ENCODE data around the gene SLC9A9. TPM values are rescaled to one million over a fixed set of nuclear protein-coding genes. Genes with fewer than 3 reads are reported as not detected.

SLC9A9 gene
- total and polyA plus RNA-seq, 9 of the 15 experiments (the other 6 are each of a cell fraction or from before 2014, with no cell fraction given), result 0.03 to 0.13 TPM; not detected in 7

DNA sequence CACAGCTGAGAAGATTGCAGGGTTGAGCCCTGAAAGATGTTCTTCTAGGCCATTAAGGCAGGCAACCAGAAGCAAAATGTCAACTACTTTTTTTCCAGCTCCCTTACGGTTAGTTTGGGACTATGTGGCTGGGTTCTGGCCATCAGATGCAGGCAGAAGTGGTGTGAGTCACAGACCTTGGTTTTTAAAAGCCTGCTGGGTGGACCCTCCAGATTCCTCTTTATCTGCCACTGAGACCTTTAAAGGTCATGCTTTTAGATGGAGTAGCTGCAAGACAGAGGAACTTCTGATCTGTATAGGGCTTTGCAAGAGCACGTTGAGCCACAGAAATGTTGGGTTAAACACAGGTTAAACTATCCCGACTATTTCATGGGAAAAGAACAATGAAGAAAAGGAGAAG lies 625.8 kb downstream of the SLC9A9 start (continued):
- TF ChIP-seq, protein P1, sequence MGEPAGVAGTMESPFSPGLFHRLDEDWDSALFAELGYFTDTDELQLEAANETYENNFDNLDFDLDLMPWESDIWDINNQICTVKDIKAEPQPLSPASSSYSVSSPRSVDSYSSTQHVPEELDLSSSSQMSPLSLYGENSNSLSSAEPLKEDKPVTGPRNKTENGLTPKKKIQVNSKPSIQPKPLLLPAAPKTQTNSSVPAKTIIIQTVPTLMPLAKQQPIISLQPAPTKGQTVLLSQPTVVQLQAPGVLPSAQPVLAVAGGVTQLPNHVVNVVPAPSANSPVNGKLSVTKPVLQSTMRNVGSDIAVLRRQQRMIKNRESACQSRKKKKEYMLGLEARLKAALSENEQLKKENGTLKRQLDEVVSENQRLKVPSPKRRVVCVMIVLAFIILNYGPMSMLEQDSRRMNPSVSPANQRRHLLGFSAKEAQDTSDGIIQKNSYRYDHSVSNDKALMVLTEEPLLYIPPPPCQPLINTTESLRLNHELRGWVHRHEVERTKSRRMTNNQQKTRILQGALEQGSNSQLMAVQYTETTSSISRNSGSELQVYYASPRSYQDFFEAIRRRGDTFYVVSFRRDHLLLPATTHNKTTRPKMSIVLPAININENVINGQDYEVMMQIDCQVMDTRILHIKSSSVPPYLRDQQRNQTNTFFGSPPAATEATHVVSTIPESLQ (CRISPR knock-in tag; IDR thresholded peaks at IDR 0.05), result no peak
- TF ChIP-seq TAF1 (IDR thresholded peaks at IDR 0.05; ENCODE audit: control insufficient read depth, extremely low read depth, insufficient read depth, low read length, severe bottlenecking), result no peak
- no peak for TF ChIP-seq MITF (IDR thresholded peaks at IDR 0.05)
- no peak for TF ChIP-seq CSDE1 (IDR thresholded peaks at IDR 0.05)
- TF ChIP-seq SNAPC5 (CRISPR knock-in tag; IDR thresholded peaks at IDR 0.05), result no peak
- TF ChIP-seq ZNF280B (CRISPR knock-in tag; IDR thresholded peaks at IDR 0.05), result no peak
- TF ChIP-seq TCFL5 (CRISPR knock-in tag; conservative IDR thresholded peaks at IDR 0.05), result no peak
- TF ChIP-seq DIDO1 (tag; IDR thresholded peaks at IDR 0.05; ENCODE audit: low read depth), result no peak
- TF ChIP-seq, protein P2, sequence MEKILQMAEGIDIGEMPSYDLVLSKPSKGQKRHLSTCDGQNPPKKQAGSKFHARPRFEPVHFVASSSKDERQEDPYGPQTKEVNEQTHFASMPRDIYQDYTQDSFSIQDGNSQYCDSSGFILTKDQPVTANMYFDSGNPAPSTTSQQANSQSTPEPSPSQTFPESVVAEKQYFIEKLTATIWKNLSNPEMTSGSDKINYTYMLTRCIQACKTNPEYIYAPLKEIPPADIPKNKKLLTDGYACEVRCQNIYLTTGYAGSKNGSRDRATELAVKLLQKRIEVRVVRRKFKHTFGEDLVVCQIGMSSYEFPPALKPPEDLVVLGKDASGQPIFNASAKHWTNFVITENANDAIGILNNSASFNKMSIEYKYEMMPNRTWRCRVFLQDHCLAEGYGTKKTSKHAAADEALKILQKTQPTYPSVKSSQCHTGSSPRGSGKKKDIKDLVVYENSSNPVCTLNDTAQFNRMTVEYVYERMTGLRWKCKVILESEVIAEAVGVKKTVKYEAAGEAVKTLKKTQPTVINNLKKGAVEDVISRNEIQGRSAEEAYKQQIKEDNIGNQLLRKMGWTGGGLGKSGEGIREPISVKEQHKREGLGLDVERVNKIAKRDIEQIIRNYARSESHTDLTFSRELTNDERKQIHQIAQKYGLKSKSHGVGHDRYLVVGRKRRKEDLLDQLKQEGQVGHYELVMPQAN (IDR thresholded peaks at IDR 0.05; ENCODE audit: borderline replicate concordance), result no peak
- TF ChIP-seq, protein P3, sequence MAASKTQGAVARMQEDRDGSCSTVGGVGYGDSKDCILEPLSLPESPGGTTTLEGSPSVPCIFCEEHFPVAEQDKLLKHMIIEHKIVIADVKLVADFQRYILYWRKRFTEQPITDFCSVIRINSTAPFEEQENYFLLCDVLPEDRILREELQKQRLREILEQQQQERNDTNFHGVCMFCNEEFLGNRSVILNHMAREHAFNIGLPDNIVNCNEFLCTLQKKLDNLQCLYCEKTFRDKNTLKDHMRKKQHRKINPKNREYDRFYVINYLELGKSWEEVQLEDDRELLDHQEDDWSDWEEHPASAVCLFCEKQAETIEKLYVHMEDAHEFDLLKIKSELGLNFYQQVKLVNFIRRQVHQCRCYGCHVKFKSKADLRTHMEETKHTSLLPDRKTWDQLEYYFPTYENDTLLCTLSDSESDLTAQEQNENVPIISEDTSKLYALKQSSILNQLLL (CRISPR knock-in tag; IDR thresholded peaks at IDR 0.05; ENCODE audit: borderline replicate concordance), result no peak
- no peak for TF ChIP-seq TARDBP (IDR thresholded peaks at IDR 0.05)
- TF ChIP-seq, protein P4, sequence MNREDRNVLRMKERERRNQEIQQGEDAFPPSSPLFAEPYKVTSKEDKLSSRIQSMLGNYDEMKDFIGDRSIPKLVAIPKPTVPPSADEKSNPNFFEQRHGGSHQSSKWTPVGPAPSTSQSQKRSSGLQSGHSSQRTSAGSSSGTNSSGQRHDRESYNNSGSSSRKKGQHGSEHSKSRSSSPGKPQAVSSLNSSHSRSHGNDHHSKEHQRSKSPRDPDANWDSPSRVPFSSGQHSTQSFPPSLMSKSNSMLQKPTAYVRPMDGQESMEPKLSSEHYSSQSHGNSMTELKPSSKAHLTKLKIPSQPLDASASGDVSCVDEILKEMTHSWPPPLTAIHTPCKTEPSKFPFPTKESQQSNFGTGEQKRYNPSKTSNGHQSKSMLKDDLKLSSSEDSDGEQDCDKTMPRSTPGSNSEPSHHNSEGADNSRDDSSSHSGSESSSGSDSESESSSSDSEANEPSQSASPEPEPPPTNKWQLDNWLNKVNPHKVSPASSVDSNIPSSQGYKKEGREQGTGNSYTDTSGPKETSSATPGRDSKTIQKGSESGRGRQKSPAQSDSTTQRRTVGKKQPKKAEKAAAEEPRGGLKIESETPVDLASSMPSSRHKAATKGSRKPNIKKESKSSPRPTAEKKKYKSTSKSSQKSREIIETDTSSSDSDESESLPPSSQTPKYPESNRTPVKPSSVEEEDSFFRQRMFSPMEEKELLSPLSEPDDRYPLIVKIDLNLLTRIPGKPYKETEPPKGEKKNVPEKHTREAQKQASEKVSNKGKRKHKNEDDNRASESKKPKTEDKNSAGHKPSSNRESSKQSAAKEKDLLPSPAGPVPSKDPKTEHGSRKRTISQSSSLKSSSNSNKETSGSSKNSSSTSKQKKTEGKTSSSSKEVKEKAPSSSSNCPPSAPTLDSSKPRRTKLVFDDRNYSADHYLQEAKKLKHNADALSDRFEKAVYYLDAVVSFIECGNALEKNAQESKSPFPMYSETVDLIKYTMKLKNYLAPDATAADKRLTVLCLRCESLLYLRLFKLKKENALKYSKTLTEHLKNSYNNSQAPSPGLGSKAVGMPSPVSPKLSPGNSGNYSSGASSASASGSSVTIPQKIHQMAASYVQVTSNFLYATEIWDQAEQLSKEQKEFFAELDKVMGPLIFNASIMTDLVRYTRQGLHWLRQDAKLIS (CRISPR knock-in tag; IDR thresholded peaks at IDR 0.05), result no peak
- no peak for TF ChIP-seq VEZF1 (CRISPR knock-in tag; IDR thresholded peaks at IDR 0.05)
